Measurements from ENCODE around the gene BTBD2.

Gene BTBD2

DNA sequence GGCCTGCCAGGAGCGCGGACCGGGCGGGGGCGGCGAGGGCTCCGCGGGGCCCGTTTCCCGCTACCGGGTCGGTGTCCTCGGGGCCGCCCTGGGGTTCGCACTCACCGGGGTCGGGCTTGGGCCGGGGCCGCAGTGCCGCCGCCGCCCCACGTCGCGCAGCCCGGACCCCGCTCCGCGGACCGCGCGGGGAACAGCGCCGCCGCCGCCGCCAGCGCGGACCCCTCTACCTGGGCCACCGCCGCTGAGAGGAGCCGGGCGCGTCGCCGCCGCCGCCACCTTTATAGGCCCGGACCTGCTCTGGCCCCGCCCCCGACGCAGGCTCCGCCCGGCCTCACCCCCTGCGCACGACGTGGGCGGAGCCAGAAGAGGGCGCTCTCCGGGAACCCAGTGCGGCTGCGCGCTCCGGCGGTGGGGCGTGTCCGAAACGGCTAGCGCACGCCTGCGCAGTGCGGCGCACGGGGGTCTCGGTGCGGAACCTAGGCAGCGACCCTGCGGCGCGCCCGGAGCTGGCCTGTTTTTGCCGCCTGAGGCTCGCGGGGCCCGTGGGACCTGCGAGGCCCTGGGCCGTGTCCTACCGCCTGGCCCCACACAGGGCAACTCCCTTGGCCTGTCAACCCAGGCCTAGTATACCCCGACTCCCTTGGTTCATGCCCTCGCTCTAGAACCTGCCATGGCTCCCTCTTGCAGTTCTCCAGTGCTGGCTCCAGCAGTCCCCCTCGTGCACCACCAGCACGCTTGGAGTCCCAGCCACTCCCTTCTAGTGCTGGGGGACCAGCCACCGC is 35.7 kb upstream of the BTBD2 start, which contains the start of gene MKNK2:
Gene MKNK2 (minus strand): TSS at position 254 of the 782 bp plus-strand sequence. CDS start 393 bp downstream, outside the sequence.
- DNase-seq (ENCODE audit: low spot score): peak; percentile 84

DNA sequence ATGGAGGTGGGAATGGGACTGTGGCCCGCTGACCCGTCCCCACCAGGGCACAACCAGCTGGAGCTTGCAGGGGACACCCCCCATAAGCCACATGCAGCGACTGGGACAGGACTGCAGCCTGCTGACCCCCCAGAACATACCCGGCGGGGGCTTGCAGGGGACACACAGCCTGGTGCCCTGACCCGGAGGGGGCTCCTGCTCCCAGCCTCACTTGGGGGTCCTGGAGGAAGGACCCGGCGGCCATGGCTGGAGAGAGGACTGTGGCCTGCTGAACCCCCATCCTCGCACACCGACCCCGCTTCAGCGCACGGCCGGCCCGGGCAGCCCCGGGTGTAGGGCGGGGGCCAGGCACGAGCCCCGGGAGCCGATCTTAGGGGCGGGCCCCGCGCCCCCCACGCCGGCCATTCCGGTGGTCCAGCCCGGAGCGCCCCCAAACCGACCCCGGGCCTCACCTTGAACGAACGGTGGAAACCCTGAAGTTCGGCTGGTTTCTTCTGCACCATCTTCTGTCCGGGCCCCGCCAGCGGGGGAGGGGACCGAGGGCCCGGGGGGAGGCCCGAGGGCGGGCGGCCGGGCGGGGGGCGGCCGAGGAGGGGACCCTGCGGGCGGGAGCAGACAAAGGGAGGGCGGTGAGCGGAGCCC is 35.0 kb upstream of the BTBD2 start:
- DNase-seq (ENCODE audit: low spot score): no peak

DNA sequence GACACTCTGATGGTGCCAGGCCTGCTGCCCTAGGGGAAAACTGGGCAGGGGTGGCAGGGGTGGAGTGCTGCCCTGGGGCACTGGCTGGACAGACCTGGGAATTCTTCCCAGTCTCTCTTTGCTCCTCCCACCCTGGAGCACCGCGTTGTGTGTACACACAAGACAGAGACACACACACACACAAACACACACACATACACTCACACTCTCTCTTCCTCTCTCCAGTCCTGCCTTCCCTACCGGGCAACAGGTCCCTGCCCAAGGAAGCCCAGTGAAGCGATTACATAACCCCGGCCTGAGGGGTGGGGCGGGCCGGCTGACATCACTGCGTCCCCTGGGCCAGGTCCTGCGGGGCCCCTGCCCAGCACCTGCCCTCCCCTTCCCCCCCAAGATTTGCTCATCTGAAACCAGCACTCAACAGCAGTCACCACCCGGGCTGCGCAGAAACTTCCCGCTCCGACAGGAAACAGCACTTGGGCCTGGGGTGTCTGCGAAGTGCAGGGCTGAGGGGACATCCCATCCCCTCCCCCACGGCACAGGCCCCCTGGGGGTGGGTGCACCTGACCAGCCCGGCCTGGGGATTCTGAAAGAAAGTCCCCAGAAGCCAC is 34.3 kb upstream of the BTBD2 start:
- DNase-seq (ENCODE audit: low spot score): peak; percentile 89

DNA sequence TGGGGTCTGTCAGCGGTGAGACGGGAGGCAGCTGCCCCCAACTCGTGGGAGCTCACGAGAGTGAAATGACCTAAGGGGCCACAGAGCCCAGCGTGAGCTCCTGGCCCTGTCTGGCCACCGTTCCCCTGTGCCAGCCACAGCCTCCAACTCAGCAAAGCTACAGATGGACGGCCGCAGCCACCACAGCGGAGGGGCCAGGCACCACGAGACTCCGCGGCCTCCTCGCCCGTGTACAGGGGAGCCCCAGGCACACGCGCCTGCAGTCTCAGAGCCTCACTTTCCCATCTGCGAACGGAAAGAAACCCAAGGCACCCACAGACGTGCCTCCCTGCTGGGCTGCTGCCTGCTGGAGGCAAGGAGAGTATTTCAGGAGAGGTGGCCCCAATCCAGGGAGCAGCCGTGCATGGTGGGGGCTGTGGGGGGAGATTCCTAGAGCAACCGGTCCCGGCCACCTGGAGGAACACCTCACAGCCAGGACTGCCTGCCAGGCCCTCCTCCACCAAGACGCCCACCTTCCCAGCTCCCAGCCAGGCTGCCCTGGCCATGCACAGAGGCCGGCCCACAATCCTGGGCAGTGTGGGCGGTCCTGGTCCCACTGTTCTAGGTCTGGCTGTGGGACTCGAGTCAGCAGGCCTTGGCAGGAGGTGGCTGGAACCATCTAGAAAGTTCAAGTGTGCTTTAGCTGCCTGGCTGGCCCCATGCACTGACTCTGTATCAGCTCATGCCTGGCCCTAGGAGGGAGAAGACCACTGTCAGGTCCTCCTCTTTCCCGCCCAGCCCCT is 33.6 kb upstream of the BTBD2 start:
- DNase-seq (ENCODE audit: low spot score): no peak

DNA sequence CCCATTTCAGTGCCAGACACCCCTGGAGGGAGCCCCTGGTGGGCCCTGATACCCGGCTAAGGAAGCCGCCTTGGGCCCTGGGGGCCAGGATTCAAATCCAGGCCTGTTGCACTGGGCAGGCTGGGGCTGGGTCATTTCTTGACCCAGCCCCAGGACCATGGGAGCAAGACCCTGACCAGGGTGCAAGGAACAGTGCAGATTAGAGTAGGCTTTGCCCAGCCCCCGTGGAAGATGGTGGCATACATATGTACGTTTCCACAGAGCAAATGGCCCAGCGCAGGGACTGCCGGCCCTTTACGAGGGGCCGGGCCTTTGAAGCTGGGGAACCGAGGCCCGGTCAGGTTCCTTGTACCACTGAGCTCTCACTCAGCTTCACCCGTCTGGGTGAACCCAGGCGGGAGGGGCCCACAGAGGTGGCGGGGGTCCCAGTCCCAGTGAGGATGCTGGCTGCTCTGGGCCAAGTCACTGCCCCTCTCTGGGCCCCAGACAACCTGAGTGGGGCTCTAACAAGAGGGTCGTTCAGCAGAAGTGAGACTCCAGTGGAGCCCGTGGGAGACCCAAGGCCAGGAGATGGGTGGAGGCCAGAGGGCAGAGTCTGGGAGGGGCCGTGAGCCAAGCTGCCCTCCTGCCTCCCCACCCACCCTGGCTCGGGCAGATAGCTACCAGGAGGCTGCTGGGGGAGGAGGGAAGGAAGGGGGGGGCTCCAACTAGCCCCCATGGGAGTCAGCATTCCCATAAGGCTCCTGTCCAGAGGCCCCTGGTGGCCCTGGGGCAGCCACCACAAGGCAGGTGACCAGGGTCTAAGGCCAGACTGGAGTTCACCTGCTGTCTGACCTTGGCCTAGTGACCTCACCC is 32.8 kb upstream of the BTBD2 start:
- no peak for DNase-seq (ENCODE audit: low spot score)

DNA sequence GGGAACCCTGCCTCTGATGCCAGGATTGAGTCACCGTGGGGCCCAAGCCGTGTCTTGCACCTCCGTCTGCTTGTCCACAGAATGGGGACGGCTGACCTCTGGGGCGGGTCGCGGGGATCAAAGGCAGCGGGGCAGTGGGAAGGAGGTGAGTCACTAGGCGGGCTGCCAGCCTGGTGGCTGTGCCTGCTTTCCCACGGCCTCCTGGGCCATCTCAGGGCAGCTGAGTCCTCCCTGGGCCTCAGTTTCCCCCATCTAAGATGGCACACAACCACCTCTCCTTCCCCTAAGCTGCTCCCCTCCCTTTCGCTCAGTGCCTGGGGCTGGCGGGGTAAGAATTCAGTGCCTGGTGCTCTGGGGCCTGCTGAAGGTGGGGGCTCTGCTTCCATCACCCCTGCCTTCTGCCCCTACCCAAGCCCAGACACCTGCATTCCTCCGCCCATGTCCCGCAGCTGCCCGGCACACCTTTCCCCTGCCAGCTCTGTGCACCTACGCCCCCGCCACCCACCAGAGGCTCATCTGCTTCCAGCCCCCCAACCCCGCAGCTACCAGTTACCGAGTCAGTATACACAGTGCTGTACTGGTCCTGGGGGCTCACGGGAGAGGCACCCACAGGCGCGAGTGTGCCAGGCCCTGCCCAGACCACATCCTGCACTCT is 32.1 kb upstream of the BTBD2 start:
- no peak for DNase-seq (ENCODE audit: low spot score)

DNA sequence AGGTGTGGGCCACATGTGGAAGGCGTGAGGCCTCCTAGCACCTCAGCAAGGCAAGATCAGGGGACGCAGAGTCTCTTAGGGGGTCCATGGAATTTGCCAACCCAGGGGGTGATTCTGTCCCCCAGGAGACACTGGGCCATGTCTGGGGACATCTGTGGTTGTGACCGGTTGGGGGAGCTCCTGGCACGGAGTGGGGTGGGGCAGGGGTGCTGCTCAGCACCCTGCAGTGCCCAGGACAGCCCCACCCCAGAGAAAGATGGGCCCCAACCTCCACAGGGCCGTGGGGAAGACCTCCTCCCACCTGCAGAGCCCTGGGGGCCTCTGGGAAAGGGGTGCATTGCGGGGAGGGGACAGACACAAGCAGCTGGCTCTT is 31.5 kb upstream of the BTBD2 start:
- no peak for DNase-seq (ENCODE audit: low spot score)

DNA sequence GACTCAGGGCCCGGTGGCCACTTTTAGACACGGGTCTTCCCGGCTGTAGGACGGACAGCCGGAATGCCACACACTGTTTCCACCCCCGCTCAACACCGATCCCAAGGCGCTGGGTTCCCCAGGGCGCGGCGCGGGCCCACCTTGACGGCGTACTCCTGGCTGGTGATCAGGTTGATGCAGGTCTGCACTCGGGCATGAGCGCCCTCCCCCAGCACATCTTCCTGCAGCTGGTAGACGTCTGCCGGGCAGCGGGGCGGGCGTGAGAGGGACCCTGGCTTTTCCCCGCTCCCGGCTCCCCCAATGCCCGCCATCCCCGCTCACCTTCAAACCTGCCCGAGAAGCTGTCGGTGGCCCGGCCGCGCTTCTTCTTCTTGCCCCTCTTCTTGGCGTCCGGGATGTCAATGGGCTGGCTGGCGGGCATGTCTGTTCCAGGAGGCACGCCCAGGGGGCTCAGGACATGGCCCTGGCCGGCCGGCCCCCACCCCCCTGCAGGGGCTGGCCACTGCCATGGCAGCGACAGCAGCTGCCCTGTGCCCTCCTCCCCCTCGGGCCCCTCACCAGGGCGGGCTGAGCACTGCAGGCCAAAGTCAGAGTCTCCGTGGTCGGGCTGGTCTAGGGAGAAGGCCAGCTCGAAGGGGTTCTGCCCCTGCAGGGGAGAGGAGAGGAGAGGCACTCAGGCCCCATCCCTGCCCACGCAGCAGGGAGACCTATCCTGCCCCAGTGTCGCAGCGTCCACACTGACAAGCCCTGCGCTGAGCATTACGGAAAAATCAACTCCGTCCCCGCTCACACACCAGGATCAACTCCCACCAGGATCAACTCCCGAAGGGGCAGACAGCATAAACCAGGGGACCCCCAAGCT is 30.8 kb upstream of the BTBD2 start:
- DNase-seq (ENCODE audit: low spot score): no peak

DNA sequence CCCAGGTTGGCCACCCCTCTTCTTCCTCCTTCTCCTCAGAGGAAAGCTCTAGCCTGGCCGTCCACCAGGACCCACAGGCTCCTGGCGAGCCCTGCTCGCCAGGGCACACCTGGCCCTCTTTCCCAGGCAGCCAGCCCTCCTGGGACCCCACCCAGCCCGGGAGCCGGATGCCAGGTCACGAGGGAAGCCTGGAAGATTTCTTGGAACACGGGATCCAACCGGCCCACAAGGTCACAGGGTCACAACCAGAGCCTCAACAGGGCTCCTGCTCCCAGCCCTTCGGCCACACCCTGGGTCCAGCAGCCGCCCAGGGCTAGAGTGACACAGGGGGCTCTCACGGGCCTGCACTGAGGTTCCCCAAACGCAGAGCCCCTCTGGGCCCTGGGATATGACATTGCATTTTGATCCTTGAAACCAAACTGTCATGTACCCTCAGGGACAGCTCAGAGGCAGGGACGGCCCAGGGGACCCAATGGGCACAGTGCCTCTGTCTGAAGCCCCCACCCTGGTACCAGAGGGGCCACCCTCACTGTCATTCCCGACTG is 30.1 kb upstream of the BTBD2 start:
- DNase-seq (ENCODE audit: low spot score): no peak

DNA sequence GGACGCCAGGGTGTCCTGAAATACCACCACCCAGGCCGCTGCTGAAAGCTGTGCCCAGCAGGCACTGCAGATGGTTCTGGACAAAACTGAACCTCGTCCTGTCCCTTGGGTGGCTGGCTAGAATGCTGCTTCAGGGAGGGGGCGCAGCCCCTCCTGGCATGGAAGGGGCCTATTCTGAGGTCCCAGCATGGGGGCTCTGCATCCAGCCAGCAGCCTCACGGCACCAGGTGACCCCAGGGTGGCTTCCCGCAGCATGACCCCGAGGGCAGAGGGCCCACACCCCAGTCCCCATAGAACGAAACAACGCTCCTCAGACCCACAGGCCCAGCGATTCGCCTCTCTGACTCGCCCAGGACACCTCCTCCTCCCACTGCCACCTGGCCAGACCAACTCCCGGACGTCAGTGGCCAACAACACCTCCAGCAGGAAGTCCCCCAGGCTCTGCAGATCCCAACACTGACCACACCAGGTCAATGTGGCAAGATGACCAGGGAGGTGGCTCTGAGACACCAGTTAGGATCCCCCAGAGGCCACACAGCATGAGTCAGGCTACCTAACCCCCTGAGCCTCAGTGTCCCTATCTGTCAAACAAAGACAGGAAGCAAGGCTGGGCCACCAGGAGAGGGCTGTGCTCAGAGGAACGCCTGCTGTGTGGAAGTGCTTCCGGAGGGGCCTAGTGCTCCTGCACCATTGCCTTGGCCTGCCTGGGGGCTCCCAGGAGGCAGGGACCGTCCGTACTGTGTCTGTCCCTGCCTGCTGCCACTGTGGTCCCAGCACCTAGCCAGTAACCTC is 29.4 kb upstream of the BTBD2 start:
- DNase-seq (ENCODE audit: low spot score): no peak

DNA sequence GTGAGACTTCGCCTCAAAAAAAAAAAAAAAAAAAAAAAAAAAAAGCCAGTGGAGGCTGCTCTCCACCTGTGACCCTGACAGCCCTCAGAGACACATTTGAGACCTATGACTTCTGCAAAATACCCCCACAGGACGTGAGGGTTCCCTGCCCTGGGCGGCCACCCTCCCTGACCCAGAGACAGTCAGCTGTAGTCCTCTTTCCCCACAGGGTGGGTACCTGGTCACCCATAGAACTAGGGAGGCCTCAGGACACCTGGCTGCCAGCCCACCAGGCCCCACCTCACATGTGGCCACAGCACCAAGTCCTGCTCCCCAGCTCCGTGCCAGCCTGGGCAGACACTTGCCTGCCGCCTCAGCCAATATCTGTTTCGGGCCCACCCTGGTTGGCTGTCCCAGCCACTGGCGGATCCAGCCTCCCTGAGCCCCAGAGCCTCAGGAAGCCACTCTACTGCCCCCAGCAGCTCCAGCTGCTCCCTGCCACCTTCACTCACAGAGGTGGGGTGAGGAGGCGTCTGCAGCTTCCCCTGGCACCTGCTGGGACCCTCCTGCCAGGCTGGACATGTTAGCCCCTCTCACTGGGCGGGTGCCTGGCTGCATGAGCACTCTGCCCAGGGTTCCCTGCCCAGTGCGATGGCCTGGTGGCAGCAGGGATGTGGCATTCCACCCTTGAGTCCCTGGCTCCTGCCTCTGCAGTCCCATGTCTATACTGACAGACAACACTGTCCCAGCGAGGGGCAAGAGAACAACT is 28.6 kb upstream of the BTBD2 start:
- DNase-seq (ENCODE audit: low spot score): no peak

DNA sequence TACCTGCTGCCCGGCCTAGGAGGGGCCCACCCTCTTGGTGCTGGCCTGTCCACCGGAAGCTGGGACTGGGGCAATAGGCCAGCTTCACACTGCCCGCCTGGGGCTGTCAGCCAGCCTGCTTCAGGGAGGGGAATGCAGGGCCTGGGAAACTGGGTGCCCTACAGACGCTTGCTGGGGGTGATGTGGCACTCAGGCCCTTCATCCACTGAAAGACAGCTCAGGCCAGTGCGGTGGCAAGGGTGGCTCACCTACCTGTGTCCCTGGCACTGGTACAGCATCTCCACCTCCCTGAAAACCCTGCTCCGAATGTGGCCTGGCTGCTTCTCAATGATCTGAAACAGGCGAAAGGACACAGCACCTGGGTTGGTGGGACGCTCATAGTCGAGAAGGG is 27.7 kb upstream of the BTBD2 start:
- DNase-seq (ENCODE audit: low spot score): no peak

DNA sequence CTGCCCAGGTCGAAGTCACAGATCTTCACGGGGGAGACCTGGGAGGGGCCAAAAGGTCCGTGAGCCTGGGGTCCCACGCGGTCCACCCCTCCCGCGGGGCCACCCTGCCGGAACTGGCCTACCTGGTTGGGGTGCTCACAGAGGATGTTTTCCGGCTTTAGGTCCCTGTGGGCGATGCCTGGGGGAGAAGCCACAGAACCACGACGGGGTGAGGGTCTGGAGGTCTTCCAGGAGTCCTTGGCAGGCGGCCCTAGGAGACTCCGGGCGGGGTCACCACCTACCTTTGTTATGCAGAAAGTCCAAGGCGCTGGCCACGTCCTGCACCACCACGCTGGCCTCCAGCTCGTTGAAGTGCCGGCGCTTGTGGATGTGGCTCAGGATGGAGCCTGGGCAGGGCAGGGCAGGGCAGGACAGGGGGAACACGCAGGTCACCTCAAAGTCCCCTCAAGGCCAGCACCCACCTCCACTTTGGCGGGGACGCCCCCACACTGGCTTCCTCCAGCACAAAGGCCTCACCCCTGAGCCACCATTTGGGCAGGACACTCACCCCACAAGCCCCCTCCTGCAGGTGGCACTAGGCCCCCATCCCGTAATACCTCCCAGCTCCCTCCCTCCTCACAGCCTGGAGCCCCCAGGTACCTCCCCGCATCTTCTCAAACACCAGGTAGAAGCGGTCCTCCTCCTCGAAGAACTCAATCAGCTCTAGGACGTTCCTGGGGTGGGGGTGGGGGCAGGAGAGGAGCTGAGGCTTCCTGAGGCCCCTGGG is 27.2 kb upstream of the BTBD2 start:
- no peak for DNase-seq (ENCODE audit: low spot score)

DNA sequence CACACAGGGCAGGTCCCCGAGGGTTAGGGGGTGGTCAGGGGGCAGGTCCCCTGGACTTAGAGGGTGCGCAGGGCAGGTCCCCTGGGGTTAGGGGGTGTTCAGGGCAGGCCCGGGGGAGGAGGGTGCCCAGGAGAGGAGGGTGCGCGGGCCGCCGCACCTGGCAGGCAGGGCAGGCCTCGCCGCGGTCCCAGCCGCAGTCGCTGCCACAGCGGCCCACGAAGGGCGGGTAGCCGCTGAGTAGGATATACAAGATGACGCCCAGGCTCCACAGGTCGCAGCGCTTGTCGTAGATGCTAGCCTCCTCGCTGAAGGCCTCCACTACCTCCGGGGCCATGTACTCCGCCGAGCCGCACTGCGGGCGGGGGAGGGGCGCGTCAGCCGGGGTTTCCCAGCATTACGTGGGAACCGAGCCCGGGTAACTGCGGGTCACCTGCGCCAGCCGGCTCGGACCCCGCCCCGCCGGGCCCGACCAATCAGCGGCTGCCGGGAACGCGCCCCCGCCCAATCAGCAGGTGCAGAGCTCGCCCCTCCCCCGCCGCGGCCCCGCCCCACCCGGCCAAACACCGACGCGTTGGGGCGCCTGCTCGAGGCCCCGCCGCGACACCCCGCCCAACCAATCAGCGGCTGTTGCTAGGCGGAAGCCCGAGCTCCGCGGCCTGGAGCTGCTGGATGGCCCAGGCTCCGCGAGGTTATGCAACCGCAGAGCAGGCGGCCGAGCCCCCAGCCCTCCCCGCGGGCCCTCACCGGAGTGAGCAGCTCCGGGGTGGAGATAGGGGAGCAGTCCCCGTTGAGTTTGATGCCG is 26.4 kb upstream of the BTBD2 start:
- DNase-seq (ENCODE audit: low spot score): no peak

DNA sequence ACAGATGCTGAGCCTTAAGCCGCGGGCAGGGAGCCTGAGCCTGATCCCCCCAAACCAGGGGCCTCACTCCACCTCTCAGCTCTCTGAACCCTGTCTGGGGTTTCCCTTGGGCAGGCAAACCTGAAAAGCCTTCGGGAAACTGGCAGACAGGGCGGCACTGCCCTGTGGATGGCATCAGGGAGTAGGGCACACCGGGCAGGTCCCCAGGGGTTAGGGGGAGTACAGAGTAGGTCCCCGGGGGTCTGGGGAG is 25.8 kb upstream of the BTBD2 start:
- DNase-seq (ENCODE audit: low spot score): no peak

DNA sequence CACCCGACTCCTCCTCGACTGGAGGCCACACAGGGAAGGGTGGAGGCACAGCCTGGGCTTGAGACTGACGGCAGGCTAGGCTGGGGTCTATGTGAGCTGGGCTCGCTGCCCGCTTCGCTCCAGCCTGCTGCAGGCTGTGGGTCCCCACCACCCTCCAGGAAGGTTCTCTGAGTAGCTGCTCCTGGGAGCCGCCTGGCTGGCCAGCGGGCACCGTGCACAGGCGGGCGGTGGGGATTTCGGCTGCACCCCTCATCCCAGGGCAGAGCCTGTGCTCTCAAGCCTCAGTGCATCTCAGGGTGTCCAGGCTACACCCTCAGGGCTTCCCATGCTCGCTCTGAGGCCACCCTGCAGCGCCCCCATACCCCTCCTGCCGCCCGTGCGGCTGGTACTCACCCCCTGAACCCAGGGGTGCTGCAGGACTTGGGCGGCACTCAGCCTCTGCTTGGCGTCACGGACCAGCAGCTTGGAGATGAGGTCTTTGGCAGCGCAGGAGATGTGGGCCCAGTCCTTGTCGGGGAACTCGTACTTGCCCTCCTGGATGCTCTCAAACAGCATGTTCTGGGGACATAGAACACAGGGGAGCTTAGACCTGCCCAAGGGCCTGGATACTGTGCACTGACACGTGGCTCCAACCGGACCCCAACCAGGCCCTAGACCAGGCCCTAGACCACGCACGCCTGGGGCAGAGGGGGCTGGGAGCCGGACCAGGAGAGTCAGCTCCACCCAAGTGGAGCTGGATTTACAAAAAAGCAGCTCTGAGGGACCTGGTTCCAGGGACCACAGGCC is 25.3 kb upstream of the BTBD2 start:
- DNase-seq (ENCODE audit: low spot score): no peak

Data from HuH-7 (cell line).